Smooth muscle cell (in vitro differentiated cells): Measurements from ENCODE around the gene MTCL1. TPM values are rescaled to one million over a fixed set of nuclear protein-coding genes. Genes with fewer than 3 reads are reported as not detected.

Experiments used
- DNase-seq: peaks from one replicate; lab custom pipeline; 2025; ENCODE audit not compliant: unreplicated experiment; lab: John Stamatoyannopoulos, UW
- H2AFZ ChIP-seq: fragments of 200-600 bp; sonication (generic); 2 replicates; pipeline ENCODE4 v1.6.0; 2016; ENCODE audit warnings: antibody characterized with exemption, low read depth, mild to moderate bottlenecking
- H3F3A ChIP-seq: fragments of 200-600 bp; sonication (generic); 2 replicates; pipeline ENCODE4 v1.6.0; 2017; ENCODE audit warnings: antibody characterized with exemption, low read depth
- H3K27ac ChIP-seq: fragments of 200-600 bp; sonication (generic); 2 replicates; pipeline ENCODE4 v1.5.1; 2016; ENCODE audit warnings: low read depth, mild to moderate bottlenecking
- H3K27me3 ChIP-seq: fragments of 200-600 bp; sonication (generic); 2 replicates; pipeline ENCODE4 v1.6.1; 2016; ENCODE audit warnings: low read depth, mild to moderate bottlenecking
- H3K36me3 ChIP-seq: fragments of 200-600 bp; sonication (generic); 2 replicates; pipeline ENCODE4 v1.5.1; 2016; ENCODE audit warnings: low read depth
- H3K4me1 ChIP-seq: fragments of 200-600 bp; sonication (generic); 2 replicates; pipeline ENCODE4 v1.5.1; 2016; ENCODE audit warnings: low read depth
- H3K4me2 ChIP-seq: fragments of 200-600 bp; sonication (generic); 2 replicates; pipeline ENCODE4 v1.6.0; 2016; ENCODE audit warnings: mild to moderate bottlenecking
- H3K4me3 ChIP-seq: fragments of 200-600 bp; sonication (generic); 2 replicates; pipeline ENCODE4 v1.5.1; 2016; ENCODE audit warnings: mild to moderate bottlenecking
- H3K79me2 ChIP-seq: fragments of 200-600 bp; sonication (generic); 2 replicates; pipeline ENCODE4 v1.6.0; 2016; ENCODE audit warnings: low read depth, mild to moderate bottlenecking
- H3K9ac ChIP-seq: fragments of 200-600 bp; sonication (generic); 2 replicates; pipeline ENCODE4 v1.6.0; 2016; ENCODE audit warnings: low read depth
- H3K9me3 ChIP-seq: fragments of 200-600 bp; sonication (generic); replicated peaks from 2 replicates; pipeline ENCODE4 v1.5.1; 2016; ENCODE audit warnings: low read depth
- H4K20me1 ChIP-seq: fragments of 200-600 bp; sonication (generic); 2 replicates; pipeline ENCODE4 v1.6.0; 2016; ENCODE audit warnings: low read depth
- WGBS: methylation state at CpG from one replicate; pipeline ENCODE4 v1.1.7; 2016; ENCODE audit warnings: low lambda C conversion rate; 5-methylcytosine and 5-hydroxymethylcytosine counted together
- polyA plus RNA-seq: library from polyadenylated mRNA; unstranded; fragments of >200 nt; fragmentation: Nextera tagmentation; extraction: Ambion mirVana; gene quantifications from 2 replicates; pipeline ENCODE4 v1.2.1, GENCODE V29; 2016
- total RNA-seq: library from RNA; depleted of rRNA; stranded (reverse); fragments of >200 nt; gene quantifications from 2 replicates; pipeline ENCODE4 v1.2.3, GENCODE V29; 2014
- TF ChIP-seq, protein P1 (sequence below): fragments of 200-600 bp; sonication (generic); IDR thresholded peaks from 2 replicates; pipeline ENCODE4 v1.5.1; 2017; ENCODE audit warnings: borderline replicate concordance, mild to moderate bottlenecking, antibody characterized with exemption; ENCODE audit not compliant: insufficient read depth, poor library complexity, severe bottlenecking

Gene MTCL1
- total and polyA plus RNA-seq, 2 experiments from 2014 or later, result 5.5 to 15.2 TPM

GRCh38 chr18:8785855-8786482 lies 80.6 kb downstream of the MTCL1 start:
- no peak overlapping the region for H2AFZ ChIP-seq
- H3K36me3 ChIP-seq, result no peaks in the 10 kb centered on the region
- H3K4me3 ChIP-seq, result no peak overlapping the region
- 91% methylated on average over 30 of the region's 30 CpGs for WGBS
- H3K27ac ChIP-seq, result peak overlapping the region; percentile 89
- H3K79me2 ChIP-seq, result no peaks in the 10 kb centered on the region
- H4K20me1 ChIP-seq, result no peaks in the 10 kb centered on the region
- no peak for DNase-seq
- H3F3A ChIP-seq, result no peaks in the 10 kb centered on the region
- H3K27me3 ChIP-seq, result no peaks in the 10 kb centered on the region
- no peak overlapping the region for H3K4me2 ChIP-seq
- H3K4me1 ChIP-seq, result peaks cover 25% of the 10 kb centered on the region
- H3K9me3 ChIP-seq, result no peaks in the 10 kb centered on the region
- peak overlapping the region; percentile 62 for H3K9ac ChIP-seq
- TF ChIP-seq, protein P1, sequence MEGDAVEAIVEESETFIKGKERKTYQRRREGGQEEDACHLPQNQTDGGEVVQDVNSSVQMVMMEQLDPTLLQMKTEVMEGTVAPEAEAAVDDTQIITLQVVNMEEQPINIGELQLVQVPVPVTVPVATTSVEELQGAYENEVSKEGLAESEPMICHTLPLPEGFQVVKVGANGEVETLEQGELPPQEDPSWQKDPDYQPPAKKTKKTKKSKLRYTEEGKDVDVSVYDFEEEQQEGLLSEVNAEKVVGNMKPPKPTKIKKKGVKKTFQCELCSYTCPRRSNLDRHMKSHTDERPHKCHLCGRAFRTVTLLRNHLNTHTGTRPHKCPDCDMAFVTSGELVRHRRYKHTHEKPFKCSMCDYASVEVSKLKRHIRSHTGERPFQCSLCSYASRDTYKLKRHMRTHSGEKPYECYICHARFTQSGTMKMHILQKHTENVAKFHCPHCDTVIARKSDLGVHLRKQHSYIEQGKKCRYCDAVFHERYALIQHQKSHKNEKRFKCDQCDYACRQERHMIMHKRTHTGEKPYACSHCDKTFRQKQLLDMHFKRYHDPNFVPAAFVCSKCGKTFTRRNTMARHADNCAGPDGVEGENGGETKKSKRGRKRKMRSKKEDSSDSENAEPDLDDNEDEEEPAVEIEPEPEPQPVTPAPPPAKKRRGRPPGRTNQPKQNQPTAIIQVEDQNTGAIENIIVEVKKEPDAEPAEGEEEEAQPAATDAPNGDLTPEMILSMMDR, result no peak

- no peak for DNase-seq
- Histone ChIP-seq H3K79me2 (no peaks in the 10 kb centered on the region), H3K4me2 (no peak overlapping the region), H3K36me3 (no peaks in the 10 kb centered on the region), H3F3A (no peaks in the 10 kb centered on the region), H3K9me3 (no peaks in the 10 kb centered on the region), H3K4me1 (peaks cover 23% of the 10 kb centered on the region), H2AFZ (no peak overlapping the region), H3K27me3 (no peaks in the 10 kb centered on the region), H3K9ac (peak overlapping the region; percentile 62), H3K4me3 (no peak overlapping the region), H3K27ac (peak overlapping the region; percentile 89), H4K20me1 (no peaks in the 10 kb centered on the region)
- WGBS, result 74% methylated on average over 17 of the region's 17 CpGs
- TF ChIP-seq, protein P1, result no peak
Measured at GRCh38 chr18:8786483-8787370, 81.4 kb downstream of the MTCL1 start.

DNA sequence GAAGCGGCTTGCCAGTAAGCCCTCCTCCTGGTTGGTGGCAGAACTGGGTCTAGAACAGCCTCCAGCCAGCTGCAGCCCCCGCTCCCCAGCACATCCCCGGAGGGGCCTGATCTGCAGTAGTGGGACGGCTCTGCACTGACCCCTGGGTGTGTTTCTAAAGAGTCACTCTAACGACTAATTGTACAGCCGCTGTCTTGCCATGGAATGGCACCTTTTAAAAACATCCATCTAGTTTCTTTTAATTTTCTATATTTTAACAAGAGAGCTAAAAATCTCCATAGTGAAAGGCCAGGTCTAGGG lies 82.0 kb downstream of the MTCL1 start:
- 88% methylated on average over 6 of the region's 6 CpGs for WGBS
- no peaks in the 10 kb centered on the region for H3K36me3 ChIP-seq
- H3K4me2 ChIP-seq, result no peak overlapping the region
- no peak overlapping the region for H2AFZ ChIP-seq
- no peaks in the 10 kb centered on the region for H4K20me1 ChIP-seq
- TF ChIP-seq, protein P1, result no peak
- H3F3A ChIP-seq, result no peaks in the 10 kb centered on the region
- no peaks in the 10 kb centered on the region for H3K27me3 ChIP-seq
- DNase-seq, result no peak
- H3K79me2 ChIP-seq, result no peaks in the 10 kb centered on the region
- no peak overlapping the region for H3K4me3 ChIP-seq
- peaks cover 22% of the 10 kb centered on the region for H3K4me1 ChIP-seq
- peak overlapping the region; percentile 89 for H3K27ac ChIP-seq
- H3K9ac ChIP-seq, result no peak overlapping the region
- no peaks in the 10 kb centered on the region for H3K9me3 ChIP-seq
